Osteoblast (primary cell): ENCODE results near the gene RAPSN. TPM values are rescaled to one million over a fixed set of nuclear protein-coding genes. Genes with fewer than 3 reads are reported as not detected.

Source experiments
- DNase-seq: peaks from one replicate; pipeline ENCODE4 v3.0.0; 2011; ENCODE audit warnings: low spot score, mixed read lengths; ENCODE audit not compliant: insufficient read length; ENCODE audit errors: missing footprints
- H2AFZ ChIP-seq: 2 replicates; pipeline ENCODE4 v1.6.0; 2011; ENCODE audit warnings: mild to moderate bottlenecking, low read length
- H3K27ac ChIP-seq: 2 replicates; pipeline ENCODE4 v1.5.1; 2011; ENCODE audit warnings: mild to moderate bottlenecking, low read depth, low read length, moderate library complexity
- H3K27me3 ChIP-seq: 2 replicates; pipeline ENCODE4 v1.6.0; 2012; ENCODE audit warnings: mild to moderate bottlenecking, control low read depth, inconsistent platforms, low read length, moderate library complexity; ENCODE audit not compliant: insufficient read depth
- H3K36me3 ChIP-seq: 2 replicates; pipeline ENCODE4 v1.5.1; 2011; ENCODE audit warnings: mild to moderate bottlenecking, low read length, control low read depth, moderate library complexity; ENCODE audit not compliant: insufficient read depth
- H3K4me1 ChIP-seq: 2 replicates; pipeline ENCODE4 v1.5.1; 2011; ENCODE audit warnings: mild to moderate bottlenecking, low read length, control low read depth, moderate library complexity; ENCODE audit not compliant: insufficient read depth
- H3K4me2 ChIP-seq: 2 replicates; pipeline ENCODE4 v1.6.0; 2011; ENCODE audit warnings: mild to moderate bottlenecking, low read length; ENCODE audit not compliant: insufficient read depth
- H3K4me3 ChIP-seq: fragments of 200-600 bp; sonication (generic); 3 replicates; pipeline ENCODE4 v1.5.1; 2012; ENCODE audit warnings: mild to moderate bottlenecking, low read length, inconsistent platforms; ENCODE audit not compliant: insufficient read depth
- H3K79me2 ChIP-seq: 2 replicates; pipeline ENCODE4 v1.6.0; 2012; ENCODE audit warnings: mild to moderate bottlenecking, low read length, control low read depth, inconsistent platforms; ENCODE audit not compliant: insufficient read depth
- H3K9me3 ChIP-seq: 2 replicates; pipeline ENCODE4 v1.5.1; 2011; ENCODE audit warnings: low read depth, low read length, control low read depth
- H4K20me1 ChIP-seq: 2 replicates; pipeline ENCODE4 v1.6.0; 2012; ENCODE audit warnings: mild to moderate bottlenecking, low read length, control low read depth; ENCODE audit not compliant: insufficient read depth
- CTCF ChIP-seq: IDR thresholded peaks from 2 replicates; pipeline ENCODE4 v1.5.1; 2011; ENCODE audit warnings: mild to moderate bottlenecking, low read depth, low read length, moderate library complexity; ENCODE audit errors: extremely low read depth
- total RNA-seq: library from RNA; depleted of rRNA; stranded (reverse); fragments of >200 nt; gene quantifications from 2 replicates; pipeline ENCODE4 v1.2.3, GENCODE V29; 2012

The RAPSN gene
- total RNA-seq, 1 donor: 0.36 TPM

- H3K36me3 ChIP-seq: no peaks in the 10 kb centered on the region
- no peak for TF ChIP-seq CTCF
These were observed 50.4 kb downstream of the RAPSN start for GRCh38 chr11:47398551-47398950.

DNA sequence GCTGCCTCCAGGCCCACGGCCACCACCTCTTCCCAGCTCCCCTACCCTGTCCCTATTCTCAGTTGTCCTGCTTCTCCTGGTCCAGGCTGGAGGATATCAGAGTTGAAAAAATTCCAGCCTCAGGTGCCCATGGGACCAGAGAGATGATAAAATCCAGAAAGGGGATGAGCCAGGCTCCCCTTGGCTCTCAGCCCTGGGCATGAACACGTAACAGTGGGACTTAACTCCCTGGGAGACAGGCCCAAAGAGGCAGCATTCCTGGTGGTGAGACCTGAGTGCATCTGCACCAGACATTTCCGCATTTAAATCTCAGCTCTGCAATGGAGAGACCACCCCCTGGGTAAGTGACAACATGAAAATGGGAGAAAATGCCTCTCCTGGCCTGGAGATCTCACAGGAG lies 50.9 kb downstream of the RAPSN start:
- Histone ChIP-seq H4K20me1 (no peaks in the 10 kb centered on the region), H3K4me3 (no peak overlapping the region), H3K4me1 (peaks cover 22% of the 10 kb centered on the region), H3K4me2 (no peak overlapping the region), H3K27me3 (no peaks in the 10 kb centered on the region), H3K79me2 (no peaks in the 10 kb centered on the region), H3K27ac (no peak overlapping the region), H2AFZ (no peak overlapping the region), H3K9me3 (no peaks in the 10 kb centered on the region), H3K36me3 (no peaks in the 10 kb centered on the region)
- TF ChIP-seq CTCF: no peak
- peak; percentile 75 for DNase-seq

More at GRCh38 chr11:47398551-47398950, 50.4 kb downstream of the RAPSN start:
- Histone ChIP-seq H3K9me3 (no peaks in the 10 kb centered on the region), H2AFZ (no peak overlapping the region), H4K20me1 (no peaks in the 10 kb centered on the region), H3K4me1 (peaks cover 19% of the 10 kb centered on the region), H3K4me2 (no peak overlapping the region), H3K27me3 (no peaks in the 10 kb centered on the region), H3K4me3 (no peak overlapping the region), H3K79me2 (no peaks in the 10 kb centered on the region), H3K27ac (no peak overlapping the region)
- DNase-seq: peak; percentile 58

GRCh38 chr11:47396049-47396320 lies 53.0 kb downstream of the RAPSN start:
- TF ChIP-seq CTCF: no peak
- peaks cover 21% of the 10 kb centered on the region for H3K4me1 ChIP-seq
- peak; percentile 76 for DNase-seq
- no peaks in the 10 kb centered on the region for H4K20me1 ChIP-seq
- no peak overlapping the region for H3K4me2 ChIP-seq
- no peak overlapping the region for H3K27ac ChIP-seq
- H3K36me3 ChIP-seq: no peaks in the 10 kb centered on the region
- no peak overlapping the region for H3K4me3 ChIP-seq
- H3K79me2 ChIP-seq: no peaks in the 10 kb centered on the region
- no peak overlapping the region for H2AFZ ChIP-seq
- no peaks in the 10 kb centered on the region for H3K9me3 ChIP-seq
- no peaks in the 10 kb centered on the region for H3K27me3 ChIP-seq

GRCh38 chr11:47395223-47396048 lies 53.5 kb downstream of the RAPSN start:
- Histone ChIP-seq H3K79me2 (no peaks in the 10 kb centered on the region), H4K20me1 (no peaks in the 10 kb centered on the region), H3K4me3 (no peak overlapping the region), H3K27me3 (no peaks in the 10 kb centered on the region), H3K4me1 (peaks cover 15% of the 10 kb centered on the region), H3K9me3 (no peaks in the 10 kb centered on the region), H3K4me2 (peak overlapping the region; percentile 32), H3K36me3 (no peaks in the 10 kb centered on the region), H3K27ac (peak overlapping the region; percentile 85), H2AFZ (peak overlapping the region; percentile 80)
- DNase-seq: peak; percentile 75
- no peak for TF ChIP-seq CTCF
